ENCODE data around the gene NYNRIN. TPM values are rescaled to one million over a fixed set of nuclear protein-coding genes. Genes with fewer than 3 reads are reported as not detected.
A peak's percentile ranks its signal among the peaks of the same experiment; 100 is the strongest.

Gene NYNRIN
- total and polyA plus RNA-seq, 2 donors (not counting 3 experiments of a cell fraction or from before 2014, with no cell fraction given): 37.2 to 42.8 TPM

DNA sequence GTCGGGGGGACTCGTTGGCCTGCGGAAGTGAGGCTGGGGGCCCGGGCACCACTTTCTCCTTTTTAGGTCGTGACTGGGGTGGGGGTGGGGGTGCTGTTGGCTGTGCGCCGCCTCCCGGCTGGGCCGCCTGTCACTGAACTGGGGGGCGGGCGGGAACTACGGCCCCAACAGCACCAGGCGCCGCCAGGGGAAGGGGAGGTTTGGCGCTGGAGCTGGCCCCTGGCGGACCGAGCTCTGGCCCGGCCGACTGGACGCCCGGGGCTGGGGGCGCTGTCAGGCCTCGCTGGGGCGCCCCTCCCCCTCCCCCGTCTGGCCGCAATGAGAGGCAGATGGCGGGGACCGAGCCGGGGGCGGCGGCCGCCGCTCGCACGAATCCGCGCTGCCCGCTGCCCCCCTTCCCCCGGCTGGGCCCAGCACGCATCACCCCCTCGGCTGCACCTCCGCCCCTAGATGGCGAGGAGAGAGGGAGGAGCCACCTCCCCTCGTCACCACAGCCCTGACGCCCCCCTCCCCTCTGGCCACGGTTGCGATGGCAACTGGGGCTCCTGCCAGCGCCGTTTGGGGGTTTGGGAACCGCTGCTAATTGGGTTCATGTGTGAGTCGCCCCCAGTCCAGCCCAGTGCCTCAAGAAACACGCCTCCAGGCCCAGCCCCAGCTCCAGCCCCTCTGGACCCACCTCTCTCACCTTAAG, 30.1 kb upstream of the NYNRIN start:
- peak overlapping the region; percentile 90 for H3K9ac ChIP-seq (replicated peaks; ENCODE audit: extremely low read depth, insufficient read depth, low read length)
- peak overlapping the region; percentile 72 for H2AFZ ChIP-seq (ENCODE audit: low read depth, low read length)
- no TSS peak for BruUV-seq (replicated peaks)
- no peaks in the 10 kb centered on the region for H3K9me1 ChIP-seq (replicated peaks; ENCODE audit: control insufficient read depth, extremely low read depth, insufficient read depth, low read length)
- TF ChIP-seq POLR2AphosphoS5 (IDR thresholded peaks at IDR 0.05; ENCODE audit: insufficient read depth, low read depth, low read length): peak; percentile 29
- TF ChIP-seq FOS (IDR thresholded peaks at IDR 0.05; ENCODE audit: borderline replicate concordance, insufficient read depth, low read length): no peak
- no peak for TF ChIP-seq GATA2 (IDR thresholded peaks at IDR 0.05; ENCODE audit: insufficient read depth, insufficient read length, low read depth, low read length)
- TF ChIP-seq EZH2 (IDR thresholded peaks at IDR 0.05; ENCODE audit: borderline replicate concordance, low read depth, low read length, severe bottlenecking): no peak
- TF ChIP-seq, protein P1, sequence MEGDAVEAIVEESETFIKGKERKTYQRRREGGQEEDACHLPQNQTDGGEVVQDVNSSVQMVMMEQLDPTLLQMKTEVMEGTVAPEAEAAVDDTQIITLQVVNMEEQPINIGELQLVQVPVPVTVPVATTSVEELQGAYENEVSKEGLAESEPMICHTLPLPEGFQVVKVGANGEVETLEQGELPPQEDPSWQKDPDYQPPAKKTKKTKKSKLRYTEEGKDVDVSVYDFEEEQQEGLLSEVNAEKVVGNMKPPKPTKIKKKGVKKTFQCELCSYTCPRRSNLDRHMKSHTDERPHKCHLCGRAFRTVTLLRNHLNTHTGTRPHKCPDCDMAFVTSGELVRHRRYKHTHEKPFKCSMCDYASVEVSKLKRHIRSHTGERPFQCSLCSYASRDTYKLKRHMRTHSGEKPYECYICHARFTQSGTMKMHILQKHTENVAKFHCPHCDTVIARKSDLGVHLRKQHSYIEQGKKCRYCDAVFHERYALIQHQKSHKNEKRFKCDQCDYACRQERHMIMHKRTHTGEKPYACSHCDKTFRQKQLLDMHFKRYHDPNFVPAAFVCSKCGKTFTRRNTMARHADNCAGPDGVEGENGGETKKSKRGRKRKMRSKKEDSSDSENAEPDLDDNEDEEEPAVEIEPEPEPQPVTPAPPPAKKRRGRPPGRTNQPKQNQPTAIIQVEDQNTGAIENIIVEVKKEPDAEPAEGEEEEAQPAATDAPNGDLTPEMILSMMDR (IDR thresholded peaks at IDR 0.05; ENCODE audit: extremely low read depth in 1 of 2, insufficient read depth in 1 of 2, low read depth in 1 of 2, low read length in 2 of 2): no peak
- TF ChIP-seq MAX (IDR thresholded peaks at IDR 0.05; ENCODE audit: insufficient read depth, insufficient read length): no peak
- TF ChIP-seq JUN (IDR thresholded peaks at IDR 0.05; ENCODE audit: borderline replicate concordance, insufficient read depth, insufficient read length, low read depth): no peak
- TF ChIP-seq POLR2A (IDR thresholded peaks at IDR 0.05; ENCODE audit: low read depth, low read length): peak; percentile 35
- no peak for TF ChIP-seq MYC (IDR thresholded peaks at IDR 0.05; ENCODE audit: low read depth, low read length)
- H3K4me1 ChIP-seq (ENCODE audit: control insufficient read depth, extremely low read depth, insufficient read depth, low read length): peaks cover 27% of the 10 kb centered on the region
- H3K27me3 ChIP-seq (ENCODE audit: control insufficient read depth in 2 of 2, insufficient read depth in 2 of 2, low read length in 2 of 2): no peaks in the 10 kb centered on the region
- H3K4me3 ChIP-seq (replicated peaks in 1 of 3; ENCODE audit: insufficient read depth in 1 of 3, low read depth in 1 of 3, low read length in 3 of 3): peak overlapping the region; percentile 60 to 96 (median 89)
- H3K4me2 ChIP-seq (ENCODE audit: insufficient read depth, low read length): peak overlapping the region; percentile 81
- FAIRE-seq (no peak), DNase-seq (ENCODE audit: low read depth, low spot score) (peak; percentile 48)
- CTCF ChIA-PET: interaction anchor here (0.7 to 5.5 kb wide), 7 partner anchors 35 to 68 kb away, joined by 3 to 44 read pairs (median 4); partner anchors contain the start of genes ADCY4 and CIDEB
- POLR2A ChIA-PET: no interaction called here
- peaks cover 10% of the 10 kb centered on the region for H3K79me2 ChIP-seq (ENCODE audit: control insufficient read depth, insufficient read depth, low read length)
- peak overlapping the region; percentile 70 for H3K27ac ChIP-seq (ENCODE audit: insufficient read depth, low read depth, low read length)
- peaks cover 7 to 17% of the 10 kb centered on the region in 2 experiments for H3K36me3 ChIP-seq (ENCODE audit: control insufficient read depth in 2 of 2, extremely low read depth in 1 of 2, insufficient read depth in 2 of 2, low read length in 2 of 2)
- H3K9me3 ChIP-seq (replicated peaks; ENCODE audit: control insufficient read depth, insufficient read depth, low read length): no peaks in the 10 kb centered on the region
- intact Hi-C loops (cut with micrococcal nuclease) (loop anchor here (5.0 kb wide), 1 partner anchor 221 kb away; the partner anchor contains the start of genes PSME2 and RNF31), dilution Hi-C loops (cut with MboI; ENCODE audit: extremely low pct_ligation_motif_present, low sequenced_read_pairs) (no loop called here)
- no peaks in the 10 kb centered on the region for H4K20me1 ChIP-seq (replicated peaks; ENCODE audit: control insufficient read depth, extremely low read depth, insufficient read depth, low read length)

All from endothelial cell of umbilical vein (primary cell).